ENCODE results near the gene PLBD2. TPM values are rescaled to one million over a fixed set of nuclear protein-coding genes. Genes with fewer than 3 reads are reported as not detected.

Gene PLBD2
- polyA plus RNA-seq, 3 donors, result 16.6 to 23.0 (median 21.8) TPM

DNA sequence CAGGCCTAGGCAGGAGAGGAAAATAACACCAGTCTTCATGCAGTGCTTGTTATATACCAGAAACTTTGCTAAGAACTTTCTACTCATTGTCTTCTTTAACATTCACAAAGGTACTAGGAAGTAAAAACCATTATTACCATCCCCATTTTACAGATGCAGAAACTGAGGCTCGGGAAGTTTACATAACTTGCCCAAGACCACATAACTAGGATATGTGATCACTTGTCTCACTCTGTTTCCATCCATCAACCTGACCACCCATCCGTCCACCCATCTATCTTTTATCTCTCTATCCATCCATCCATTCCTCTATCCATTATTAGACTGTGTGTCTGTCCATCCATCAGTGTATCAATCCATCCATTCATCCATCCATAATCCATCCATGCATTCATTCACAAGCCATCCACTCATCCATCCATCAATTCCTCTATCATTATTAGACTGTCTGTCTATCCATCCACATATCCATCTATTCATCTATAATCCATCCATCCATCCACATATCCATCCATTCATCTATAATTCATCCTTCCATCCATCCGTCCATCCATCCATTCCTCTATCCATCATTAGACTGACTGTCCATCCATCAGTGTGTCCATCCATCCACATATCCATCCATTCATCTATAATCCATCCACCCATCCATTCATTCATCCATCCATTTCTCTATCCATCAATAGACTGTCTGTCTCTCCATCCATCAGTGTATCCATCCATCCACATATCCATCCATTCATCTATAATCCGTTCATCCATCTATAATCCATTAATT is 80.3 kb downstream of the PLBD2 start:
- no peak for DNase-seq

DNA sequence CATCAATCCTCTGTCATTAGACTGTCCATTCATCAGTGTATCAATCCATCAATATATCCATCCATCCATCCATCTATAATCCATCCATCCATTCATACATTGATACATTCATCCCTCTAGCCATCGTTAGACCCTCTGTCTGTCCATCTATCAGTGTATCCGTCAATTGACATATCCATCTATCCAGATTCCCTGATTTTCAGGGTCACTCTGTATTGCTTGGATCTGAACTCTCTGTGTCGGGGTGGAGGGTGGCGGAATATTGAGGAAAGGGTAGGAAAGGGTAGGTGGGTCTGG is 80.9 kb downstream of the PLBD2 start:
- no peak for DNase-seq

DNA sequence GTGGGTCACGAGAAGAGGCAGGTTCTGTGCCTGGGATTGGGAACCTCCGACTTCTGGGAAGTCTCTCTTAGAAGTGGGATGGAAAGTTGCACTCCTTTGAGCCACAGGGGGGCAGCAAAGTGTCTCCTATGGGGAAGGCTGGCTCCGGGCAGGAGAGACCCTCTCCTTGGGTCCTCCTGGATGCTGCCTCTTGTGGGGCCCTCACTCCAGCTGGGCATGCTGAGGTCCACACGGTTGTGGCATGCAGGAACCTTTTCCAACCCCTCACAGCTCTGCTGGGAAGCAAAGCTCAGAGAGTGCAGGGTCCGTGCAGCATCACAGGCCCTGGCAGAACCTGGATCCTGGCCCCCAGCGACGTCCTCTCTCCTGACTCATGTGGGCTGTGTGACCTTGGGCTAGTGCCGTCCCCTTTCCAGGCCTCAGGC is 81.2 kb downstream of the PLBD2 start:
- peak; percentile 55 for DNase-seq

DNA sequence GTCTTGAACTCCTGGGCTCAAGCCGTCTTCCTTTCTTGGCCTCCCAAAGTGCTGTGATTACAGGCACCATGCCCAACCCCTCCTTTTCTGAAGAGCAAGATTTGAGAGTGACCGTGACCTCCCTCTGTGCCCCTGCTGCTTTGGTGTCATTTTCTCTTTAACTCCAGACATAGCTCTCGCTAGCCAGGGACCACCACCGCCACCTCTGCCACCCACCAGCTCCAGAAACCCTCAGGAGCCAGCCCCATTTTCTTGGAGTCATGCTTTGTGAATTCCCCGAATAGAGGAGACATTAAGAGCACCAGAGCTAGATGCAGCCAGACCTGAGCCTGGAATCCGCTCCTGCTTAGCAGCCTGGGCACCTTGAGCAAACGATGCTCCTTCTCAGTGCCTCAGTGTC is 81.9 kb downstream of the PLBD2 start:
- DNase-seq, result no peak

Other genes with a start within 250 kb of the PLBD2 start
- gene RASAL1, start 222.8 kb upstream of the PLBD2 start, polyA plus RNA-seq (ENCODE audit: insufficient read length in 3 of 3), result 10 to 100 TPM in 1 of 3 donors, 1 to 10 TPM in 2; 8.7 to 10.6 (median 9.9) TPM
- 1 to 10 TPM; 1.2 to 2.2 (median 1.4) TPM for gene CFAP73, start 208.9 kb upstream of the PLBD2 start, polyA plus RNA-seq (ENCODE audit: insufficient read length in 3 of 3)
- 100 to 1,000 TPM in 1 of 3 donors, 10 to 100 TPM in 2; 71.7 to 106 (median 97.1) TPM for gene DDX54, start 173.1 kb upstream of the PLBD2 start, polyA plus RNA-seq (ENCODE audit: insufficient read length in 3 of 3)
- gene RITA1, start 172.9 kb upstream of the PLBD2 start, polyA plus RNA-seq (ENCODE audit: insufficient read length in 3 of 3), result 10 to 100 TPM; 17.2 to 21.5 (median 20.5) TPM
- 10 to 100 TPM; 32.7 to 49.4 (median 47.8) TPM for gene TPCN1, start 137.1 kb upstream of the PLBD2 start, polyA plus RNA-seq (ENCODE audit: insufficient read length in 3 of 3)
- 10 to 100 TPM; 14.2 to 20.6 (median 14.9) TPM for gene SLC8B1, start 23.5 kb upstream of the PLBD2 start, polyA plus RNA-seq (ENCODE audit: insufficient read length in 3 of 3)
- gene SDS, start 45.3 kb downstream of the PLBD2 start, polyA plus RNA-seq (ENCODE audit: insufficient read length in 3 of 3), result under 1 TPM; 0.19 to 0.53 (median 0.45) TPM
- 10 to 100 TPM; 15.4 to 18.2 (median 16.2) TPM for gene SDSL, start 63.8 kb downstream of the PLBD2 start, polyA plus RNA-seq (ENCODE audit: insufficient read length in 3 of 3)
- not detected for gene LHX5, start 113.3 kb downstream of the PLBD2 start, polyA plus RNA-seq (ENCODE audit: insufficient read length in 3 of 3)

Measured in renal pelvis (tissue), 4 donors.